Stimulated activated naive B cell treated with anti-CD40 and anti-IgM and Interleukin-4, amounts not matched to agents 10 μg/mL and 1 μg/mL and 100 μg/mL, for 72 hours (primary cell): Measurements from ENCODE around the gene TMEM256.
A peak's percentile ranks its signal among the peaks of the same experiment; 100 is the strongest.

ENCODE experiments used
- ATAC-seq, 2 donors: fragments of 150-1000 bp; cut with Tn5 transposase; replicated peaks; 2 replicates each; pipeline ENCODE4 v1.10.0; 2021; ENCODE audit warnings: moderate library complexity in 1 of 2
- DNase-seq: peaks from one replicate; pipeline ENCODE4 v3.0.0; 2021
- H3K27ac Mint-ChIP-seq: one replicate; pipeline ENCODE4 v1.8.0; 2022; ENCODE audit warnings: mild to moderate bottlenecking, mixed read lengths
- H3K27me3 Mint-ChIP-seq, 2 donors: one replicate each; pipeline ENCODE4 v1.8.0; 2022; ENCODE audit warnings: mixed read lengths in 2 of 2
- H3K36me3 Mint-ChIP-seq, 2 donors: one replicate each; pipeline ENCODE4 v1.8.0; 2022; ENCODE audit warnings: mixed read lengths in 2 of 2, mild to moderate bottlenecking in 1 of 2
- H3K4me1 Mint-ChIP-seq, 2 donors: one replicate each; pipeline ENCODE4 v1.8.0; 2022; ENCODE audit warnings: mixed read lengths in 2 of 2, mild to moderate bottlenecking in 1 of 2
- H3K4me3 Mint-ChIP-seq, 2 donors: one replicate each; pipeline ENCODE4 v1.8.0; 2022; ENCODE audit warnings: mild to moderate bottlenecking in 2 of 2, mixed read lengths in 2 of 2, moderate library complexity in 1 of 2
- H3K9me3 Mint-ChIP-seq, 2 donors: one replicate each; pipeline ENCODE4 v1.8.0; 2022; ENCODE audit warnings: mixed read lengths in 2 of 2, mild to moderate bottlenecking in 1 of 2

Gene TMEM256

GRCh38 chr17:7392696-7393612 lies 10.9 kb downstream of the TMEM256 start:
- no peak overlapping the region for H3K27ac Mint-ChIP-seq
- peaks cover 13 to 20% of the 10 kb centered on the region in 2 donors for H3K4me1 Mint-ChIP-seq
- peaks cover 27 to 42% of the 10 kb centered on the region in 2 donors for H3K36me3 Mint-ChIP-seq
- peak overlapping the region; percentile 79 to 93 for H3K4me3 Mint-ChIP-seq
- H3K9me3 Mint-ChIP-seq: no peaks in the 10 kb centered on the region
- ATAC-seq: no peak
- no peaks in the 10 kb centered on the region for H3K27me3 Mint-ChIP-seq
- DNase-seq: no peak

GRCh38 chr17:7391307-7391706 lies 12.6 kb downstream of the TMEM256 start:
- H3K4me3 Mint-ChIP-seq: no peak overlapping the region
- no peak overlapping the region for H3K27ac Mint-ChIP-seq
- H3K36me3 Mint-ChIP-seq: peaks cover 28 to 46% of the 10 kb centered on the region in 2 donors
- no peak for DNase-seq
- H3K27me3 Mint-ChIP-seq: no peaks in the 10 kb centered on the region
- H3K9me3 Mint-ChIP-seq: no peaks in the 10 kb centered on the region
- no peak for ATAC-seq
- H3K4me1 Mint-ChIP-seq: peaks cover 13 to 20% of the 10 kb centered on the region in 2 donors

- Mint-ChIP-seq H3K9me3 (no peaks in the 10 kb centered on the region), H3K36me3 (peaks cover 31 to 46% of the 10 kb centered on the region in 2 donors), H3K4me3 (no peak overlapping the region), H3K27ac (no peak overlapping the region), H3K4me1 (peaks cover 9 to 19% of the 10 kb centered on the region in 2 donors), H3K27me3 (no peaks in the 10 kb centered on the region)
- no peak for DNase-seq
- no peak for ATAC-seq
Measured at GRCh38 chr17:7389924-7390910, 13.7 kb downstream of the TMEM256 start.

GRCh38 chr17:7388856-7389255 lies 15.0 kb downstream of the TMEM256 start:
- peaks cover 31 to 45% of the 10 kb centered on the region in 2 donors for H3K36me3 Mint-ChIP-seq

GRCh38 chr17:7384489-7385081 lies 19.3 kb downstream of the TMEM256 start:
- peak overlapping the region; percentile 82 to 83 for H3K4me3 Mint-ChIP-seq

More at GRCh38 chr17:7388856-7389255, 15.0 kb downstream of the TMEM256 start:
- DNase-seq (no peak), ATAC-seq (no peak)
- Mint-ChIP-seq H3K9me3 (no peaks in the 10 kb centered on the region), H3K4me3 (no peak overlapping the region), H3K27ac (no peak overlapping the region), H3K27me3 (no peaks in the 10 kb centered on the region), H3K4me1 (peaks cover 13 to 20% of the 10 kb centered on the region in 2 donors)

GRCh38 chr17:7383742-7384488 lies 20.0 kb downstream of the TMEM256 start:
- peaks cover 38 to 45% of the 10 kb centered on the region in 2 donors for H3K27me3 Mint-ChIP-seq
- peak overlapping the region; percentile 16 for H3K27ac Mint-ChIP-seq
- H3K4me3 Mint-ChIP-seq: peak overlapping the region; percentile 82 to 83
- DNase-seq (peak; percentile 66), ATAC-seq (peak; percentile 98)
- H3K4me1 Mint-ChIP-seq: peaks cover 18 to 20% of the 10 kb centered on the region in 2 donors
- peaks cover 4 to 5% of the 10 kb centered on the region in 2 donors for H3K9me3 Mint-ChIP-seq
- H3K36me3 Mint-ChIP-seq: peaks cover 6 to 15% of the 10 kb centered on the region in 2 donors

More at GRCh38 chr17:7384489-7385081, 19.3 kb downstream of the TMEM256 start:
- peak overlapping the region; percentile 16 for H3K27ac Mint-ChIP-seq
- H3K36me3 Mint-ChIP-seq: peaks cover 10 to 17% of the 10 kb centered on the region in 2 donors
- ATAC-seq: no peak
- peaks cover 18 to 20% of the 10 kb centered on the region in 2 donors for H3K4me1 Mint-ChIP-seq
- H3K27me3 Mint-ChIP-seq: peaks cover 31 to 39% of the 10 kb centered on the region in 2 donors
- no peaks in the 10 kb centered on the region for H3K9me3 Mint-ChIP-seq
- DNase-seq: no peak

GRCh38 chr17:7383371-7383741 lies 20.5 kb downstream of the TMEM256 start:
- peaks cover 4 to 13% of the 10 kb centered on the region in 2 donors for H3K36me3 Mint-ChIP-seq
- peaks cover 38 to 47% of the 10 kb centered on the region in 2 donors for H3K27me3 Mint-ChIP-seq
- no peak for DNase-seq
- peak overlapping the region; percentile 52 to 82 for H3K4me3 Mint-ChIP-seq
- peaks cover 5% of the 10 kb centered on the region in 2 donors for H3K9me3 Mint-ChIP-seq
- H3K4me1 Mint-ChIP-seq: peaks cover 18 to 20% of the 10 kb centered on the region in 2 donors
- ATAC-seq: no peak
- H3K27ac Mint-ChIP-seq: no peak overlapping the region

- no peak for DNase-seq
- peak overlapping the region in 1 of 2 donors; percentile 82 for H3K4me3 Mint-ChIP-seq
- ATAC-seq: no peak
- H3K4me1 Mint-ChIP-seq: peaks cover 18 to 20% of the 10 kb centered on the region in 2 donors
- H3K9me3 Mint-ChIP-seq: peaks cover 5% of the 10 kb centered on the region in 2 donors
- H3K27ac Mint-ChIP-seq: no peak overlapping the region
- H3K27me3 Mint-ChIP-seq: peaks cover 38 to 47% of the 10 kb centered on the region in 2 donors
- peaks cover 4 to 11% of the 10 kb centered on the region in 2 donors for H3K36me3 Mint-ChIP-seq
Measured at GRCh38 chr17:7382901-7383300, 21.0 kb downstream of the TMEM256 start.

GRCh38 chr17:7380855-7381683 lies 22.8 kb downstream of the TMEM256 start, which contains the start of gene TNK1:
TSS of gene TNK1 (plus strand) at chr17:7381089. CDS start at chr17:7382927, 1,838 bp downstream.
- Mint-ChIP-seq H3K9me3 (peaks cover 5% of the 10 kb centered on the region in 2 donors), H3K36me3 (peaks cover 2 to 7% of the 10 kb centered on the region in 2 donors), H3K4me3 (peak within 1 kb of the TSS; percentile 33 to 73), H3K4me1 (peaks cover 18 to 20% of the 10 kb centered on the region in 2 donors), H3K27ac (peak within 1 kb of the TSS; percentile 68), H3K27me3 (peaks cover 46 to 53% of the 10 kb centered on the region in 2 donors)
- ATAC-seq (no peak), DNase-seq (no peak)

GRCh38 chr17:7380321-7380720 lies 23.6 kb downstream of the TMEM256 start:
- H3K27me3 Mint-ChIP-seq: peaks cover 46 to 53% of the 10 kb centered on the region in 2 donors
- H3K4me1 Mint-ChIP-seq: peaks cover 18 to 20% of the 10 kb centered on the region in 2 donors
- peak overlapping the region; percentile 68 for H3K27ac Mint-ChIP-seq
- peak overlapping the region in 1 of 2 donors; percentile 33 for H3K4me3 Mint-ChIP-seq
- no peak for DNase-seq
- H3K36me3 Mint-ChIP-seq: peaks cover 0 to 7% of the 10 kb centered on the region in 2 donors
- H3K9me3 Mint-ChIP-seq: peaks cover 5% of the 10 kb centered on the region in 2 donors
- ATAC-seq: no peak

- Mint-ChIP-seq H3K9me3 (peaks cover 5% of the 10 kb centered on the region in 2 donors), H3K27me3 (peaks cover 50 to 53% of the 10 kb centered on the region in 2 donors), H3K4me1 (peaks cover 12 to 13% of the 10 kb centered on the region in 2 donors), H3K4me3 (no peak overlapping the region), H3K27ac (no peak overlapping the region), H3K36me3 (peaks cover 0 to 3% of the 10 kb centered on the region in 2 donors)
- DNase-seq (no peak), ATAC-seq (no peak)
Measured at GRCh38 chr17:7379134-7379533, 24.8 kb downstream of the TMEM256 start.

- ATAC-seq: no peak
- Mint-ChIP-seq H3K4me1 (no peaks in the 10 kb centered on the region), H3K27me3 (peaks cover 17 to 22% of the 10 kb centered on the region in 2 donors), H3K27ac (no peak overlapping the region), H3K9me3 (peaks cover 4 to 5% of the 10 kb centered on the region in 2 donors), H3K4me3 (no peak overlapping the region), H3K36me3 (peaks cover 0 to 3% of the 10 kb centered on the region in 2 donors)
- no peak for DNase-seq
Measured at GRCh38 chr17:7374353-7374752, 29.5 kb downstream of the TMEM256 start.
